ENCODE data around the gene MEGF6. TPM values are rescaled to one million over a fixed set of nuclear protein-coding genes. Genes with fewer than 3 reads are reported as not detected.

The MEGF6 gene
- total RNA-seq, 1 donor from 2014 or later = 33.3 TPM

- TF ChIP-seq CTCF (conservative IDR thresholded peaks at IDR 0.05; ENCODE audit: low read depth, low read length) = no peak
- H3K4me3 ChIP-seq (ENCODE audit: low read depth, low read length) = peak overlapping the region; percentile 60
- DNase-seq (ENCODE audit: low read depth) = no peak
Observed at GRCh38 chr1:3530926-3531818, 80.1 kb downstream of the MEGF6 start.

GRCh38 chr1:3530086-3530925 is 81.0 kb downstream of the MEGF6 start:
- DNase-seq (ENCODE audit: low read depth) = no peak
- no peak for TF ChIP-seq CTCF (conservative IDR thresholded peaks at IDR 0.05; ENCODE audit: low read depth, low read length)

GRCh38 chr1:3529099-3529729 is 82.1 kb downstream of the MEGF6 start:
- DNase-seq (ENCODE audit: low read depth) = no peak
- H3K4me3 ChIP-seq (ENCODE audit: low read depth, low read length) = no peak overlapping the region
- TF ChIP-seq CTCF (conservative IDR thresholded peaks at IDR 0.05; ENCODE audit: low read depth, low read length) = no peak

More at GRCh38 chr1:3530086-3530925, 81.0 kb downstream of the MEGF6 start:
- peak overlapping the region; percentile 60 for H3K4me3 ChIP-seq (ENCODE audit: low read depth, low read length)

GRCh38 chr1:3527774-3528173 is 83.5 kb downstream of the MEGF6 start:
- no peak for DNase-seq (ENCODE audit: low read depth)
- no peak for TF ChIP-seq CTCF (conservative IDR thresholded peaks at IDR 0.05; ENCODE audit: low read depth, low read length)
- no peak overlapping the region for H3K4me3 ChIP-seq (ENCODE audit: low read depth, low read length)

- no peak for DNase-seq (ENCODE audit: low read depth)
- no peak overlapping the region for H3K4me3 ChIP-seq (ENCODE audit: low read depth, low read length)
- TF ChIP-seq CTCF (conservative IDR thresholded peaks at IDR 0.05; ENCODE audit: low read depth, low read length) = no peak
Observed at GRCh38 chr1:3525551-3526482, 85.5 kb downstream of the MEGF6 start.

All from epithelial cell of proximal tubule (primary cell).